Uterus (tissue), 2 donors: Measurements from ENCODE around the gene CHST9.

Experiments
- CTCF ChIP-seq, 4 experiments: fragments of 200-600 bp in 2 of 4; fragments of 450-650 bp in 2 of 4; sonication (generic) in 2 of 4; IDR thresholded peaks; one replicate each; pipeline ENCODE4 v1.5.1; 2016 to 2019; ENCODE audit warnings: antibody characterized with exemption in 4 of 4, mild to moderate bottlenecking in 2 of 4, moderate library complexity in 1 of 4
- POLR2A ChIP-seq, 2 donors: fragments of 450-650 bp; IDR thresholded peaks; one replicate each; pipeline ENCODE4 v1.6.1; 2016; ENCODE audit warnings: antibody characterized with exemption in 2 of 2, mild to moderate bottlenecking in 1 of 2, moderate library complexity in 1 of 2

- TF ChIP-seq CTCF (IDR thresholded peaks at IDR 0.05) (no peak), POLR2A (IDR thresholded peaks at IDR 0.05) (no peak)
Measured at GRCh38 chr18:26971409-26971808, 213.7 kb downstream of the CHST9 start.
